Astrocyte of the hippocampus (primary cell): ENCODE results near the gene ALDH1A1.

ENCODE experiments used
- DNase-seq: peaks from one replicate; pipeline ENCODE4 v3.0.0; 2011; ENCODE audit warnings: low read depth, low spot score

Gene ALDH1A1

DNA sequence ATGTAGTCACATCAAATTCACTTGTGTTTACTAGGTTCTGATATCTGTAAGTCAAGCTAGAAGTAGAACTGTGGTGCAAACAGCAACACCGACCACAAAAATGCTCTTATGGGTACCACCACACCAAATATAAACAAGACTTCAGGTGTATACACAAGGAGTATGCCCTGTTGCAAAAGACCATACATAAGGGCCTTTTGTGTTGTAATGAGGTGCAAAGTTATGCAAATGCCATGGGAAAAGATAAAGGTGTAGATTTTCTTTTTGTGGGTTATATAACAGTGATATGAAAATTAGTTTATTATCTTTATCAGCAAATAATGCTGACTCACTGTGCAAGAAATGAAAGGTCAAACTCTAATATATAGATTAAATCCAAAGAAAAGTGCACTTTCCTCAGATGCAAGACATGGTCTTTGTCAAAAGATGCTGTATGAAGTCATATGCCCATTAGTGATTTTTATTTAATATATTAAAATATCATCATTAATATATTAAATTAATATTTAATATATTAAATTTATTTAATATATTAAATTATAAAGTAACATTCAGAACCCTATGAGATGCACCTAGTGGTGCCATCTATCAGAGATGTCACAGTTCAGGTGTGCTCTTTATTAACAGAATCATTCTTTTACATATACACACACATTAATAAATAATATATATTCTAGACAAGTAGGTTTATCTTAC, 26.7 kb upstream of the ALDH1A1 start:
- peak; percentile 45 for DNase-seq

DNA sequence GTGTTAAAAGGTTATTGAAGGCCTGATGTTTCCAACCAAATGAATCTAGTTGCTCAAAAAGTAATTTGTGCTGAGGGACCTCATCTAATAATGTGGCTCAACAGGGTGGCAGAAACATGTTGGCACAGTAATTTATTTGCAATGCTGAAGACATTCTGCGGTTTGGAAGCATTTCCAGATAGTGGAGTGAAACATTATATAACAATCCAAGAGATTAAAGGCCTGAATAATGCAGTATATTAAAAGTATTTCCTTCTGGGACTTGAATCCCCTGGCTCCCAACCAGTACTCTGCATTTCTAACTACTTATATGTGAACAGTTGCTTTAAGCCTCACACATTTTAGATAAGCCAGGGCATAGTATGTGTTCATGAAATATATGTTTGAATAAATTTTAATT, 25.9 kb upstream of the ALDH1A1 start:
- peak; percentile 80 for DNase-seq

DNA sequence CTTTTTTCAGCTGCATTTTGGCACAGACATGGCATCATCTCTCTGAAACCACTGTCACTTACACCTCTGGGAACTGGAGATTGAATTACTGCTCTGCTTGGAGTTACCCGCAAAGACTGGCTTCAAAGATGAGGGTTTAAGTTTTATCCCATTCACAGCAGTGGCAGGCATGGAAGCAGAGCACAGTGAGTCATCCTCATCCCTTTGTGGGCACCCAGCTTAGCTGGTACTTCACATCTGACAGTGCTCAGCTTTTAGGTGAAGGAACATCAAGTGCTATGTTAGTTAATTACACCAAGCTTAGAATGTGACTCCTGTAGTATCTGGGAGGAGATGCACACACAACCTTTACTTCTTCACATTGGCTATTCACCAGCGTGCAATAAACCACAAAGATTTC, 24.8 kb upstream of the ALDH1A1 start:
- DNase-seq: peak; percentile 64

DNA sequence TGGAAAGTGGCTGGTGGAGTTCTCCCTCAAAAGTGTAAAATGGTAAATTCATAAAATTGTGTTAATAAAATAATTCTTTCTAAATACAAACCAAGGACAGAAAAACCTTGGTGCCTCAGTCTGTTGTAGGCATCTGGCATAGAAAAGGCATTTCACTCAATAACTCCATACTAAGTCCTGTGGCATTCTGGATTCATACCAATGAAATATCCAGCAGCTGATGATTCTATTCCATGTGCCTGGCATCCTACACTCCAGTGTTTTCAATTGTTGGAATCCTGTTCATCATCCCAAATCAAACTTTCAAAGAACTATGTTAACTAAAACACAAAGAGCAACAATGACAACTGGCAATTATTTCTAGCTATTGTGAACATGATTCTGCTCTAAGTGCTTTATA, 21.6 kb upstream of the ALDH1A1 start:
- DNase-seq: no peak

DNA sequence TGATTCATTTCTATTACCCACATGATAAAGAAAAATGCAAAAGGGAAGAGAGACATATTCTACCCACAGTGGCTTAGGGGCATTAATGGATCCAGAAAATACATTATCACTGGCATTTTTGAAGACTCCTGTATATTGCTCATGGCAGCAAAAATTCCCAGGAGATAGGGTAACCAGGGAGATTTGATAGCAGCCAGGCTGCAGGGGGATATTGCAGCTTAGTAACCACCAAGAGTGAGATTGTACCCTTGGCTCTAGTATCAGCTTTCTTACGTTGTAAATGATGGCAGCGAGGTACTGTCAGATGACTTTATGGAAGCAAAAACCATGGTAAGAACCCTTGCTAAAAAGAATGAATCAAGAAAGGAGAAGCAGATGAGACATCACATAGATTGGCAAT, 19.8 kb upstream of the ALDH1A1 start:
- no peak for DNase-seq

DNA sequence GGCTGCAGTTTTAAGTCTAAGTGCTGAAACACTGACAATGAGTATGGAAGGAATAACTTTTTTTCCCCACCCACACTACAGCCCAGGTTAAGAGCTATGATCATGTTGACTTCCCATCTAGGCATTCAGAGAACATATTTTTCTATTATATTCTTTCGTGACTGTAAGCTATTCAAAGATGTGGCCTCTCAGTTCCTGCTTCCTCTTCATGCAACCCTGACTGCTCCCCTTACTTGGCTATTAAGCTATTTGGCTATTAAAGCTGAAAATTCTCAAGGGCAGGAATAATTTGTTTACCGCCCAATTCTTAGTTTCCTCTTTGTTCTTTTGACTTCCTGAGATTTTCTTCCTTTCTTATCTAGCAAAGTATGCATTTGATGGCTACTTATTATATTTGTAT, 18.6 kb upstream of the ALDH1A1 start:
- DNase-seq: no peak

DNA sequence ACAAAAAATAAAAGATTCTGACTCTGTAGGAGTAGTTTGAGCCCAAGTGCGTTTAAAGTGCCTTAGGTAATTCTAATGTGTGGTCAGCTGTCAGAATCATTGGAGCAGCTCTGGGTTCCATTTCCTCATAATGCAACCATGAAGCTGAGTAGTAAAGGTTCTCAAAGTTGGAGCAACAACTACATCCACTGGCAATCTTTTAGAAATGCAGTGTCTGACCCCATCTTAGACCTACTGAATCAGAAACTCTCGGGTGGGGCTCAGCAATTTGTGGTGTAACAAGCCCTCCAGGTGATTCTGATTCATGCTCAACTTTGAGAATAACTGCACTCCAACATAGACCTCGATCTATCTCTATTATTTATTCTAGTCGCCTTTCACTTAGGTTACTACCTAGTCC, 7.6 kb upstream of the ALDH1A1 start:
- DNase-seq: no peak

DNA sequence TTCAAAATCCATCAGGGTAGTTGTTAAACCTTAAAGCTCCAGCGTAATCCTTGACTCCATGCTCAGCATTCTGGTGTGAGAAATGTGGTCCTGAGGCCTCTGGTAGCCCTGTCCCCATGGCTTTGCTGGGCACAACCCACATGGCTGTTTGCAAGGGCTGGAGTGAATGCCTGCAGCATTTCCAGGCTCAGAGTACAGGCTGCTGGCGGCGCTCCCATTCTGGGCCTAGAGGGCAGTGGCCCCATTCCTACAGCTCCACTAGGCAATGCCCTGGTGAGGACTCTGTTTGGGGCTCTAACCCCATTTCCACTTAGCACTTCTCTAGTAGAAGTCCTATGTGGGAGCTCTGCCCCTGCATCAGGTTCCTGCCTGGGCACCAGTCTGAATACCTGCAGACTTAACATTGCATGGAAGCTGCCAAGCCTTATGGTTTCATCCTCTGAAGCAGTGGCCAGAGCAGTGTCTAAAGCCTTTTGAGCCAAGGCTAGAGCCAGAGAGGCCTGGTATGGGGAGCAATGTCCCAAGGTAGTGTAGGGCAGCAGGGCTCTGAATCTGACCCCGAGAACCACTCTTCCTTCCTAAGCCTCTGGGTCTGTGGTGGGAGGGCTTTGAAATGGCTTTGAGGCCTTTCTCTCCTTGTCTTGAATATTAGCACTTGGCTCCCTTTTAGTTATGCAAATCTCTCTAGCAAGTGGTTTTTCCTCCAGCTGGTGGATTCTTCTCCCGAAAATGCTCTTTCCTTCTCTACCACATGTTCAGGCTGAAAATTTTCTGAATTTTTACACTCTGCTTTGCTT, 5.8 kb upstream of the ALDH1A1 start:
- DNase-seq: no peak

DNA sequence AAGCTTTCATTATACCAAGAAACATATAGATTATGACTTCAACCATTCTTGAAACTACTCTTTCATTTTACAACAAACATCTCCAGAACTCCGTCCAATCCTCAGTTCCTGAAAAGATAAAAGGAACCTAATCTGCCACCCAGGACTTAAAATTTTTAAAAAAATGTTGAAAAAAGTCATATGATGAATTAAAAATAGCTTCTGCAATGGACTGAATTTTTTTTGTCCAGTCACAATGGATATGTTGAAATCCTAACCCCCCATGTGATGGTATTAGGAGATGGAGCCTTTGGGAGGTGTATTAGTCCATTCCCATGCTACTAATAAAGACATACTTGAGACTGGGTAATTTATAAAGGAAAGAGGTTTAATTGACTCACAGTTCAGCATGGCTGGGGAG, 2.7 kb upstream of the ALDH1A1 start:
- DNase-seq: no peak

DNA sequence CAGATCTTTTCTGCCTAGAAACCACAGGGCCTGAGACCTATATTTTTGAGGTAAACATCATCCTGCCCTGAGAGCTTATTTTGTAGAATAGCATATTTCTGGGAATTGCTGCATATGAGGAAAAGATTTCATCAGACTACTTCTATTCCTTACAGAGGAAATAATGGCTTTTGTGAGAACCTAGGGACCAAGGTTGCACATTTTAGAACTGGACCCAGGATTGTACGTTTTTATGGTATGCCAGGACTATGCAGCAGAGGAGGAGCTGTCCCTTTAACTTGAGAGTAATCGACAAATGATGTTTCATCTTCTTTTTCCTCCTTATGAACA, 2.2 kb upstream of the ALDH1A1 start:
- DNase-seq: no peak

DNA sequence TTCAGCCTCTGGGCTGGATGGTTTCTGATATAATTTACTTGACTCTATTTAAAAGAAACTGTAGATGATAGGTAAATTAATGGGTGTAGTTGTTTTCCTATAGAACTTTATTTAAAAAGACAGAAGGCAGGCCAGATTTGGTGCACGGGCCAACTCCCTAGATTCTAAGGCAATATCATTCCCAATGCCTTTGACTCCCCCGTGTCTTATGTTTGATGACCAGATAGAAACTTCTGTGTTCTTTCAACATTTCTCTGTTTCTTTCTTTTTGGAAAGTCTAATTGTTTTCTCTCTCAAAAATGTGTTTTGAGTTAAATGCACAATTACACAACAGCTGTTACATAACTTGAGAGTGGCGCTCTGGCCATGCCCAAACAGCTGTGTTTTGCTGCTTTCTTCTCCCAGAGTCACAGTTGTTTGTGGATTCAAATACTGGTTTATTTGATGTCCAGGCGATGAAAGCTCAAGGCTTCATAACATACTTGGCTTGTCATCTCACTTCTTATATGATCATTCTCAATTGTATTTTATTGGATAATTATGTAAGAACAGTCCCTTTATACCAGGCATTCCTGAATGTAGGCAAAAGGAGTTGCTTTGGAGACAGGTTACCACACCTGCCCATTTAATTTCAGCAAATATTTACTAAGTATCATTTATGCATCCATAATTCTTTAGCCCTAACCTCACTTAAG, 1.7 kb upstream of the ALDH1A1 start:
- DNase-seq: no peak

DNA sequence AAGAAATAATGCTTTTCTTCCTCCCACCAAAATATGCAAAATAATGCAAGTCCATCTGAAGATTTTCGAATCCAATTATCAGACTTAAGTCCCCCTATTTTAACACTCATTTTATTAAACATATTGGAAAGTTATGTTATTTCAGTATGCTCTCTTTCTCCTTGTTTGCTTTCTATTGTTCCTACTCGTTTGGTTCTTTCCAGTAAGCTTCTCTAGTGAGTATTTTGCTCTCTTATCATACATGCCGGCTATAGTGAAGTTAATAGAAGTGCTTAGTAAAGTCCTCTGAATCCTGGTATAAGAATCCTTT, 517 bp downstream of the ALDH1A1 start:
- DNase-seq: no peak

DNA sequence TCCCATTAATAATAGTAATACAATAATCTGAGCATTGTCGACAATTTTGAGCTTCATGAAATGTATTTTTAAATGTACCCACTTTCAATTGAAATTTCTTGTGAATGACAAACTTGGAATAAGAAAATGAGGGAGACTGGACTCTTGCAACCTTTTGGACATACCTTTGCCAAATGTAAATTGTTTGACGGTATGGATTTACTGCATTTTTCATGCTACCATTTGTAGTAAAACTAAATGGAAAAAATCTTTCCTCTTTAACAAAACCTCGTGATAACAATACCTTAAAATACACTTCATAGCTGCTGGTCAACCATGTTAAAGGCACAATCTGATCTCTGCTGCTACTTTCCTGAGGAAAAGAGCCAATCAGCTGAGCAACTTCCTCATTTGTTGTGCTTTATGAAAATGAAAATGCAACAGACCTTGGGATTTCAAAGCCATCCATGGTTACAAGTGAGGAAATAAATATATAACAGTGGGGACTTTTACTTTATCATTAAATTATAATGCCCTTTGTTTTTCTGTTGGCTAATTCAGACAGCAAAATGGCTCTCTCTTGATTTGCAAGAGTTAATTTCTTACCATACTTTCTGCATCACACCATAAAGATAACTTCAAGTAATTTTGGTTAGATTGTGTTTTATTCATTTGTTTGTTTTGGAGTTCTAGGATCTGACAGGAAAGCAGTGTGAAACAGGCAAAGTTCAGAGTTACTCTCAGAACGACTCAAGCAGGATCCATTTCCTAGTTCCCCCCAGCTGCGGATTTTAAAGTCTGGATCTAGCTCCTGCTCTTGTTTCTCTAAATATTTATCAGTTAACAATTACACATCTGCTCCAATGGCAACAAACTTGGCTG, 1.1 kb downstream of the ALDH1A1 start:
- no peak for DNase-seq

DNA sequence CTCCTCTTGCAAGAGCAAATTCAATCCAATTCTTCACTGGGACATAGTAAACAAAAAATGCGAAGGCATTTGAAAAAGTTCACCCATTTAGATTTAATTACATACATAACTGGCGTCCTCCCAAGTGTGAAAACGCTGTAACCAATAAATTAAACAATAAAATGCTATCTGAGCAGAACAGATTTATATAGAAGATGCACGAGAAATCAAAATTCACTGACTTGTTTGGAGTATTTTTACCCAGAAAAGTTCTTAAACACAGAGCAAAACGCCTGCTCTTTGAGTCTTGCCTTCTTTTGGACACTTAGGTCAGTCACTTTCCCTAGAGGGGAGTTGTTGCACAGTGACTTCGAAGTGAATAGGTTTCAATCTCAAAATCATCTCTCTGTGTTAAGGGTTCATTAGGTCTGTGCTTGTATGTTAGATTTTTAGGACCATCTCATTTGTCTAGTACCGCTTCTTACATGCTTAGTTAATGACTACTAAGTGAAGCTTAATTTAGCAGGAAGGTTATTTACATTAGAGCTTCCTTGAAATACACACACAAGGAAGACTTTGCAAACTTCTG, 1.9 kb downstream of the ALDH1A1 start:
- no peak for DNase-seq

DNA sequence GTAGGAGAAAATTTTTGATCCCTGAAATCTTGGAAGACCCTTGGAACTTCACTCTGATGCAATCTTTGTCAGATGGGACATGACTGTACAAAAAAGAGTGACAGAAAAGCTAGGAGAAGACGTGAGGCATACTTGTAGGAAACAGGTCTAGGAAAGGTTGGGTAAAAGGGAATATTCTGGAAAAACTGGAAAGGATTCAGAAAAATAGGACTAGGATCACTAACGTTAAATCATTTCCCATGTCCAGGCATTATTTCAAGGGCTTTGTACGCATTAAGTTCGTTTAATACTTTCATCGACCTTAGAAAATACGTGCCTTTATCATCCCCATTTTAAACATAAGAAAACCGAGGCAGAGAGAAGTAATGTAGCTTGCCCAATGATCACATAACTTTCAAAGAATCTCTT, 2.9 kb downstream of the ALDH1A1 start:
- DNase-seq: no peak

DNA sequence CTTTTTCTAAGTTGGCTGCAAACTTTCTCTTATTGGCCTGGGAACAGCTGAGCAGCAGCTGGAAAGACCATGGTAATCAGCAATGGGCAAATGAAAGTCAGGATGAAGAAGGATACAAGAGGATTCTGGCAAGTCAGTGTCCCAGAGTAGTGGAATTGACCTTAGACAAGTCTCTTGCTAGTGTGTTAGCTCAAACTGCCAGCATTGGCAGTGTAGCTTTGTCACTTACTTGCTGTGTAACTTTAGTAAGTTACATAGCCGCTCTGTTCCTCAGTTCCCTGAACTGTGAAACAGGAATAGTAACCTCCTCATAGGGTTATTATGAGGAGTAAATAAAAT, 3.6 kb downstream of the ALDH1A1 start:
- no peak for DNase-seq

DNA sequence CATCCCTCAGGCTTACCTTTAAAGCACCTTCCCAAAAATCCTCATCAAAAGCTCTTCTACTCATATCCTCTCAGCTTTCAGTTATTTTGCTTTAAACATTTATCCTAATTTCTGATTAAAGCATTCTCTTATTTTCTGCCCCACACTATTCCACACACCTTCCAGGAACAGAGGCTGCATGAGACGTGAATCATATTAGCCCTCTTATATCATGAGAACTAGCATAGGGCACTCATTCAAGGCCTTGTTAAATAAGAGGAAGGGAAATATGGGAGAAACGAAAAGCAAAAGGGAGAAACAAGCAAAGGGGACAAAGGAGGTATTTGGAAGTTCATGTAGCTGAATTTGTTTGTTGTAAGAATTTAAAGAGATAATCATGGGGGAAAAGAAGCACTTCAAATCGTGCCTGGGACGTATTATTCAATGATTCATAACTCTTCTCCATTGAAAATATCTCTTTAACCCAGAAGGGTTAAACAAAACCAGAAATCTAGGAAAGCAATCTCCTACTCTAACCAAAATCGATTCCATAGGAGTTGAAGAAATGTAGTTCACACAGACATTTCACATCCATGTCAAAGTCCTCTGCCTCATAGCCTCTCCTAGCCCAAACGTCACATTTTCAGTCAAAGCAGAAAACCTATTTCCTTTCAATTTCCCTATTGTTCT, 4.1 kb downstream of the ALDH1A1 start:
- DNase-seq: no peak

DNA sequence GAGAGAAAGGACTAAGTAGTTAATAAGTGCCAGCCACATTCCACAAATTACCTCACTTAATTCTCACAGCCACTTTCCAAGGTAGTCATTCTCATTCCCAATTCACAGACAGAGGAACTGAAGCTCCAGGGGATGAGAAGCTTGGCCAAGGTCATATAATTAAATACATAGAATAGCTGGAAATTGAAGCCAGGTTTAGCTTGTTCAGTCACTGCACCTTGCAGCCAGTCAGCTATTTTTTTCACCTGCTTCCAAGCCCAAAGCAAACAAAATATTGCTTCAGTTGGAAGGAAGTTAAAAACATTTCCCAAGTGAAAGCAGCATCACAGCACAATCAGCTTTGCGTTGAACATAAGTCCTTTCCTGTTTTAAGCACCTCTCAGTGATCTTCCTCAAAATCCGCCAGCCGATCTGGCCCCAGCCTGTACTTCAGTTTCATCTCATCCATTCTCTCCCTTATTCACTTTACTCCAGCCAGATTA, 4.8 kb downstream of the ALDH1A1 start:
- no peak for DNase-seq

DNA sequence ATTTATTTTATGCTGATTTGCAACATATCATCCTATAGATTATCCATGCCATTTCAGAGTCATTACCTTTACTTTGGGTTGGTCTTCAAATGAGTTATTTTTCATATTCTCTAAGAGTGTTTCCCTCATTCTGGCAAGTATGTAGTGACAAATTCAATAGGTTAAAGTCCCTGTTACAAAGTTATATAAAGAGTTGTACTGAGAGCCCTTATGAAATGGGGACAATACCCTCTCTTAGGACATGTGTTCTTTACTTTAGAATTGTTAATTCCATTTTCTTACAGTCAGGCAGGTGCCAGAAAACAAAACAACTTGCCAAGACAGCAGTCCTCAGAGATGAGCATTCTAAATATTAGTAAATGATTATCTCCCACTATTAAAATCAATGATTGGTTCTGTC, 6.0 kb downstream of the ALDH1A1 start:
- DNase-seq: no peak

DNA sequence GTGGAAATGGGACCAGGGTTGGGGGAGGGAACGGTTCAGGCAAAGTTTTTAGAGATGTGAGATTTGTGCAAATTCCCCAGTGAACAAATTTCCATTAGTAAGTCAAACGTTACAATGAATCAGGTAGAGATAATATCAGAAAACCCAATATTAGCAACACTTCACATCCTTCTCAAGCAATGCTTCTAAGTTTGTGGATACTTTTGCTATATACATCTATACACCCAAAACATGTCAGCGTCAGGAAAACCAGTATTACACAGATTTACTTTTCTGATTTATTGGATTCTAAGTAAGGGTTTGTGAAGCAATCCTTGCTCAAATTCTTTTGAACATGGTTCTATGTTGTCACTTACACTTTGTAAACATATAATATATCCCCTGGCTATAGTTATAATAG, 6.5 kb downstream of the ALDH1A1 start:
- DNase-seq: no peak

DNA sequence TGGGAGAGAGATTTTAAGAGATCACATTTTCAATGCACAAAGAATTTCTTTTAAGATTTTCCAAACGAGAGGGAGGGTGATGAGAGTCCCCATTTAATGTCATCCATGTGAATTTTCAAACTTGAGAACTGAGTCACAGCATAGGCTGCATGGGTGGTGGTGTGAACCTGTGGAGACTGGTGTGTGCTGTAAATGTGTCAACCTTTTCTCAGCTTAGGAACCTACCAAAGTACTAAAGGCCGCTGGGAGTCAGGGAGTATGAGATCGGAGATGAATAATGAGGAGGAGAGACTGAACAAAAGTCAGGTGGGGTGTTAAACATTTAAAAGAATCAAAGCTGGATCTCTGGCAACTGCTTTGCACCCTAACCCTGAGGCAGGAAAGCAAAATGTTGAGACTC, 7.5 kb downstream of the ALDH1A1 start:
- no peak for DNase-seq
